ENCODE measurements around the gene GPRC5C. TPM values are rescaled to one million over a fixed set of nuclear protein-coding genes. Genes with fewer than 3 reads are reported as not detected.

The GPRC5C gene
- total RNA-seq, 4 donors from 2014 or later, result 12.6 to 23.6 (median 14.5) TPM

- Histone ChIP-seq H3K4me3 (no peak overlapping the region), H3K27me3 (no peaks in the 10 kb centered on the region), H3K27ac (replicated peaks in 1 of 4) (no peak overlapping the region), H3K36me3 (no peaks in the 10 kb centered on the region), H3K4me1 (peaks cover 0 to 14% (median 5%) of the 10 kb centered on the region in 4 donors), H3K9me3 (no peaks in the 10 kb centered on the region)
- intact Hi-C loops (cut with DNase I), result no loop called here
- TF ChIP-seq CTCF (IDR thresholded peaks at IDR 0.05) (no peak), EP300 (IDR thresholded peaks at IDR 0.05) (no peak), POLR2A (IDR thresholded peaks at IDR 0.05; ENCODE audit: low read depth) (no peak), POLR2AphosphoS5 (IDR thresholded peaks at IDR 0.05) (no peak)
- DNase-seq (ENCODE audit: extremely low spot score), result no peak
- 74% methylated on average over 16 of the region's 17 CpGs for WGBS
Measured at GRCh38 chr17:74387365-74388218, 44.3 kb upstream of the GPRC5C start.

GRCh38 chr17:74389084-74389753, 42.7 kb upstream of the GPRC5C start:
- H3K27ac ChIP-seq (replicated peaks in 1 of 4), result no peak overlapping the region
- H3K36me3 ChIP-seq, result no peaks in the 10 kb centered on the region
- H3K27me3 ChIP-seq, result no peaks in the 10 kb centered on the region
- H3K4me3 ChIP-seq, result no peak overlapping the region
- intact Hi-C loops (cut with DNase I), result no loop called here
- no peak for DNase-seq (ENCODE audit: extremely low spot score)
- peaks cover 0 to 3% (median 0%) of the 10 kb centered on the region in 4 donors for H3K9me3 ChIP-seq
- no peak for TF ChIP-seq POLR2AphosphoS5 (IDR thresholded peaks at IDR 0.05)
- H3K4me1 ChIP-seq, result peaks cover 0 to 14% (median 5%) of the 10 kb centered on the region in 4 donors
- WGBS, result 74% methylated on average over 12 of the region's 12 CpGs

GRCh38 chr17:74389937-74390679, 41.8 kb upstream of the GPRC5C start:
- WGBS, result 84% methylated on average over 2 of the region's 2 CpGs
- no peak for DNase-seq (ENCODE audit: extremely low spot score)
- H3K36me3 ChIP-seq, result no peaks in the 10 kb centered on the region
- no peak overlapping the region for H3K4me3 ChIP-seq
- H3K9me3 ChIP-seq, result peaks cover 0 to 3% (median 0%) of the 10 kb centered on the region in 4 donors
- no peaks in the 10 kb centered on the region for H3K27me3 ChIP-seq
- H3K27ac ChIP-seq (replicated peaks in 1 of 4), result no peak overlapping the region
- TF ChIP-seq EP300 (IDR thresholded peaks at IDR 0.05) (no peak), POLR2A (IDR thresholded peaks at IDR 0.05; ENCODE audit: low read depth) (no peak), CTCF (IDR thresholded peaks at IDR 0.05) (no peak), POLR2AphosphoS5 (IDR thresholded peaks at IDR 0.05) (no peak)
- intact Hi-C loops (cut with DNase I), result no loop called here
- peaks cover 0 to 14% (median 5%) of the 10 kb centered on the region in 4 donors for H3K4me1 ChIP-seq

GRCh38 chr17:74390680-74391653, 40.9 kb upstream of the GPRC5C start:
- no peak overlapping the region for H3K27ac ChIP-seq (replicated peaks in 1 of 4)
- TF ChIP-seq EP300 (IDR thresholded peaks at IDR 0.05) (no peak), POLR2AphosphoS5 (IDR thresholded peaks at IDR 0.05) (no peak), POLR2A (IDR thresholded peaks at IDR 0.05; ENCODE audit: low read depth) (no peak), CTCF (IDR thresholded peaks at IDR 0.05) (no peak)
- WGBS, result 79% methylated on average over 11 of the region's 11 CpGs

More at GRCh38 chr17:74390680-74391653, 40.9 kb upstream of the GPRC5C start:
- no peak for DNase-seq (ENCODE audit: extremely low spot score)
- Histone ChIP-seq H3K36me3 (no peaks in the 10 kb centered on the region), H3K9me3 (peaks cover 0 to 3% (median 0%) of the 10 kb centered on the region in 4 donors), H3K4me3 (no peak overlapping the region), H3K27me3 (no peaks in the 10 kb centered on the region), H3K4me1 (peaks cover 0 to 12% (median 5%) of the 10 kb centered on the region in 4 donors)
- intact Hi-C loops (cut with DNase I), result no loop called here

All from esophagus muscularis mucosa (tissue), 4 donors.